Brain microvascular endothelial cell (primary cell): ENCODE measurements around the gene MUC6.

Experiments used
- DNase-seq: peaks from one replicate; pipeline ENCODE4 v3.0.0-alpha.2; 2020
- H3K27ac ChIP-seq: fragments of 250-450 bp; sonication (Bioruptor Pico); 2 replicates; pipeline ENCODE4 v1.5.1; 2020; ENCODE audit warnings: mild to moderate bottlenecking, moderate library complexity
- H3K27me3 ChIP-seq: fragments of 250-450 bp; sonication (Bioruptor Pico); replicated peaks from 2 replicates; pipeline ENCODE4 v1.5.1; 2020; ENCODE audit warnings: mild to moderate bottlenecking
- H3K36me3 ChIP-seq: fragments of 250-450 bp; sonication (Bioruptor Pico); replicated peaks from 2 replicates; pipeline ENCODE4 v1.5.1; 2020; ENCODE audit warnings: mild to moderate bottlenecking
- H3K4me3 ChIP-seq: 2 replicates; pipeline ENCODE4 v1.5.1; 2011; ENCODE audit warnings: low read depth, mild to moderate bottlenecking, control low read depth, low read length, moderate library complexity
- in situ Hi-C: cut with HindIII; loops from 2 replicates; pipeline ENCODE4 v1.10.0; 2017; ENCODE audit warnings: low sequenced_read_pairs, low pct_ligation_motif_present
- TF ChIP-seq, protein P1 (sequence below): IDR thresholded peaks from 2 replicates; pipeline ENCODE4 v1.5.1; 2011; ENCODE audit warnings: low read depth, mild to moderate bottlenecking, moderate library complexity, low read length, control low read depth, inconsistent platforms; ENCODE audit errors: missing control alignments

Gene MUC6

DNA sequence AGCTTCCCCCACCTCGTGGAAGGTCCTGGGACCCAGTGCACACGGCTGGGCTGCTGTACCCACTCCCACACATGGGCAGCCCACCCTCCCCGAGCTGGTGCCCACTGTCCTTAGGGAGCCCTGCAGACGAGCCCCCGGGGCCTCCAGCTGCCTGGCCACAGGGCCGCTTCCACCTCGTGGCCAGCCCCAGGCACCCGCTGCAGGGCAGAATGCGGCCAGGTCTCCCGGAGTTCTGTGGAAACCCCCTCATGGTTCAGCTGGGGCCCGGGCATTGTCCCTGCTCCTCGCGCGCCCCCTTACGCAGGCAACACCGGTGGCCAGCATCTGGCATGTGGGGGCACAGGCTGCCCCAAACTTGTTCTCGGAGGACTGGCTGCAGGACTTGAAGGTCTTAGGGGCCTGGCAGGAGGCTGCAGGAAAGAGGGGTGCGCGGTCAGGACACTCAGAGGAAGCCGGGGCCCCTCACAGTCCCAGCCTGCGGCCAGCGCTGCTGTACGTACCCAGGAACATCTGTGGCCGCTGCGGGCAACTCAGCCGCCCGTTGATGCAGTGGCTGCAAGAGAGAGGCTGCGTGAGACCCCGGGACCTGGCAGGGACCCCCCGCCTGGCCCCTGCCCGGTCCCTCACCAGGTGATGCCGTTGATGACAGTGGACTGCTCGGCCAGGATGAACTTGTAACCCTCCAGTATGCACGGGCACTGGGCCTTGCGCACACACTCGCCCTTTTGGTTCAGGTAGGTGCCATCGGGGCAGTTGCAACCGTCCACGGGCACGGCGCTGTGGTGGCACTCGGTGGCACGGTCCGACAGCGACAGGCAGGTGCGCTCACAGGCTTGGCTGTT, 9.7 kb downstream of the MUC6 start:
- no peak for DNase-seq
- Histone ChIP-seq H3K27me3 (no peaks in the 10 kb centered on the region), H3K4me3 (no peak overlapping the region), H3K27ac (no peak overlapping the region), H3K36me3 (no peaks in the 10 kb centered on the region)
- TF ChIP-seq, protein P1, sequence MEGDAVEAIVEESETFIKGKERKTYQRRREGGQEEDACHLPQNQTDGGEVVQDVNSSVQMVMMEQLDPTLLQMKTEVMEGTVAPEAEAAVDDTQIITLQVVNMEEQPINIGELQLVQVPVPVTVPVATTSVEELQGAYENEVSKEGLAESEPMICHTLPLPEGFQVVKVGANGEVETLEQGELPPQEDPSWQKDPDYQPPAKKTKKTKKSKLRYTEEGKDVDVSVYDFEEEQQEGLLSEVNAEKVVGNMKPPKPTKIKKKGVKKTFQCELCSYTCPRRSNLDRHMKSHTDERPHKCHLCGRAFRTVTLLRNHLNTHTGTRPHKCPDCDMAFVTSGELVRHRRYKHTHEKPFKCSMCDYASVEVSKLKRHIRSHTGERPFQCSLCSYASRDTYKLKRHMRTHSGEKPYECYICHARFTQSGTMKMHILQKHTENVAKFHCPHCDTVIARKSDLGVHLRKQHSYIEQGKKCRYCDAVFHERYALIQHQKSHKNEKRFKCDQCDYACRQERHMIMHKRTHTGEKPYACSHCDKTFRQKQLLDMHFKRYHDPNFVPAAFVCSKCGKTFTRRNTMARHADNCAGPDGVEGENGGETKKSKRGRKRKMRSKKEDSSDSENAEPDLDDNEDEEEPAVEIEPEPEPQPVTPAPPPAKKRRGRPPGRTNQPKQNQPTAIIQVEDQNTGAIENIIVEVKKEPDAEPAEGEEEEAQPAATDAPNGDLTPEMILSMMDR: no peak
- in situ Hi-C loops: loop anchor here (25.0 kb wide), 1 partner anchor 115 kb away; the partner anchor contains the start of gene CHID1

DNA sequence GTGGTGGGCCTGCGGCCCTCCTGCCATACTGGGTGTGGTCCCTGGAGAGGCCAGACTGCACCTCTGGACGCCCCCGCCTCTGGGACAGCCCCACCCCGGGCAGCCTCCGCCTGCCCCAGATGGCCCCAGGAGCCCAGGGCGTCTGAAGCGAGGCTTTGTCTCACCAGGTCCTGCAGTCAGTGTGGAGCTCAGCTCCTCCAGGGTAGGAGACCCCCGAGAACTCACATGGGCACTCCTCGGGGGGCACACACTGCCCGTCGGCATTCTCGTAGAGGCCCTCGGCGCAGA, 10.4 kb downstream of the MUC6 start:
- H3K4me3 ChIP-seq: no peak overlapping the region
- H3K27me3 ChIP-seq: no peaks in the 10 kb centered on the region
- no peak for DNase-seq
- H3K36me3 ChIP-seq: no peaks in the 10 kb centered on the region
- TF ChIP-seq, protein P1: no peak
- in situ Hi-C loops: loop anchor here (25.0 kb wide), 1 partner anchor 114 kb away; the partner anchor contains the start of gene CHID1
- no peak overlapping the region for H3K27ac ChIP-seq

GRCh38 chr11:1025410-1026162, 10.9 kb downstream of the MUC6 start:
- Histone ChIP-seq H3K27ac (no peak overlapping the region), H3K27me3 (no peaks in the 10 kb centered on the region), H3K4me3 (no peak overlapping the region), H3K36me3 (no peaks in the 10 kb centered on the region)
- DNase-seq: no peak
- TF ChIP-seq, protein P1: no peak
- in situ Hi-C loops: loop anchor here (25.0 kb wide), 1 partner anchor 113 kb away; the partner anchor contains the start of gene CHID1

DNA sequence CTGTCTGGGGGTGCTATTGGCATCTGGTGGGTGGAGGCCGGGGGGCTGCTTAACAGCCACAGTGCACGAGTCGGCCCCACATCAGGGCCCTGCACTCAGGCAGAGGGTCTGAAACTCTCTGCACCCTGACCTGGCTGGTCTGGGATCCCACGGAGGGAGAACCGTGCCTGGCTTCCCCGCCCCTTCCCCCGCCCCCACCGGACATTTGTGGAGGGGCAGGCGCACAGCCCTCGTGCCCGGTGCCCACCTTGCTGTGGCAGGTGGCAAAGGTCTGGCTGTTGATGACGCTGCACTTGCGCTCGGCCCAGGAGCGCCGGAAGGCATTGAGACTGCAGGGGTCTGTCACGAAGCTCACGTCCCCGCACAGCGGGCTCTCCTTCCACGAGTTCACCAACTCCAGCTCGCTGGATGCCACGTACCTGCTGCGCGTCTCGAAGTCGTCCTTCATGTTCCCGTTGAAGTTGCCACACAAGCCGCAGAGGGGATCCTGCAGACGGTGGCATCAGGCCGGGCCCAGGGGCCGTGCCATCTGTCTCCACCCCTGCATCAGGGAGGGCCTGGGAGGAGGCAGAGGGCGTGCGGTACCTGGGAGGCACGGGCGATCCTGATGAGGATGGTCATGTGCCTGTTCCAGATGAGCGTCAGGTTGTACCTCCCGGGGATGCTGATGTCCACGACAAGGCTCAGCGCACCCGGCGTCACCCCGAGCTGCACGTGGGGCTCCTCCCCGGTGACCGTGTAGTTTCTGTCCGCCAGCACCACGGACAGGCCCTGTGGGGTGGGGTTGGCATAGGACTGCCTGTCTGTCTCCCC, 11.7 kb downstream of the MUC6 start:
- Histone ChIP-seq H3K27me3 (no peaks in the 10 kb centered on the region), H3K27ac (no peak overlapping the region), H3K36me3 (no peaks in the 10 kb centered on the region), H3K4me3 (no peak overlapping the region)
- TF ChIP-seq, protein P1: no peak
- in situ Hi-C loops: loop anchor here (25.0 kb wide), 1 partner anchor 113 kb away; the partner anchor contains the start of gene CHID1
- no peak for DNase-seq

GRCh38 chr11:1023811-1024596, 12.5 kb downstream of the MUC6 start:
- no peak overlapping the region for H3K4me3 ChIP-seq
- H3K27ac ChIP-seq: no peak overlapping the region
- no peak for DNase-seq
- no peaks in the 10 kb centered on the region for H3K36me3 ChIP-seq
- in situ Hi-C loops: no loop called here
- H3K27me3 ChIP-seq: no peaks in the 10 kb centered on the region
- TF ChIP-seq, protein P1: no peak
